Peyer's patch (tissue), 4 donors: ENCODE data around the gene IFT57.

Experiments
- POLR2A ChIP-seq, 2 donors: fragments of 450-650 bp; IDR thresholded peaks; one replicate each; pipeline ENCODE4 v1.5.1; 2017; ENCODE audit warnings: antibody characterized with exemption in 2 of 2, mild to moderate bottlenecking in 2 of 2, moderate library complexity in 2 of 2
- TF ChIP-seq, protein P1 (sequence below), 6 experiments: fragments of 450-650 bp in 4 of 6; fragments of 200-600 bp in 2 of 6; sonication (generic) in 1 of 6; IDR thresholded peaks; one replicate each; pipeline ENCODE4 v1.5.1; 2017 to 2019; ENCODE audit warnings: antibody characterized with exemption in 6 of 6, mild to moderate bottlenecking in 3 of 6, moderate library complexity in 1 of 6

DNA sequence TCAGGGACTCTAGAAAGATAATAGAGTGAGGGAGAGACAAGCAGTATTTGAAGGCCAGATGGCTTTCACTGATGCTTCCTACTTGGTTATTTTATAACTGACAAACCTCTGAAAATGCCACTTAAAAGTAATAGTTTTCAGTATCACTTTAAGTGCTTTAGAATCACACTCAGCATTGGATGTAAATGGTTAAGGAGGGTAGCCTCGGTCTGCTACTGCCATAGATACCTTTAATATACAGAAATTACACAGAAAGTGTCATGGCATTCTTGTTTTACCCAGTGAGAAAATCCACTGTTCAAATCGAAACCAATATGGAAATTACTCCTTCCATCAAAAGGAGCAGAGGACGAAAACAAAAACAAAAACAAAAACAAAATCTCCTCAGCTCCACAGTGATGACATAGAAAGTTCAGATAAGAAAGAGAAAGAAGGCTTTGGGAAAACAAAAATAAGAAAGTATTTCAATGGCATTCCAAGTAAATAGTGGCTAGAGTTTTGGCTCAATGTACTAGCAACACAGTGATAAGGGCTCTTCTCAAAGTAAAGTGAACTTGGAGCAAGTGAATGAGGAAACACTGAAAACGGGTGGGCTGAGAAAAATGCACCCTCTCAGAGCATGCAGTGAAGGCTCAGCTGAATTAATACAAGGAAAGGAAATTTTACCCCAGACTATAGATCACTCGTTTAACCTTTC lies 88.2 kb downstream of the IFT57 start:
- TF ChIP-seq POLR2A (IDR thresholded peaks at IDR 0.05), result no peak
- TF ChIP-seq, protein P1, sequence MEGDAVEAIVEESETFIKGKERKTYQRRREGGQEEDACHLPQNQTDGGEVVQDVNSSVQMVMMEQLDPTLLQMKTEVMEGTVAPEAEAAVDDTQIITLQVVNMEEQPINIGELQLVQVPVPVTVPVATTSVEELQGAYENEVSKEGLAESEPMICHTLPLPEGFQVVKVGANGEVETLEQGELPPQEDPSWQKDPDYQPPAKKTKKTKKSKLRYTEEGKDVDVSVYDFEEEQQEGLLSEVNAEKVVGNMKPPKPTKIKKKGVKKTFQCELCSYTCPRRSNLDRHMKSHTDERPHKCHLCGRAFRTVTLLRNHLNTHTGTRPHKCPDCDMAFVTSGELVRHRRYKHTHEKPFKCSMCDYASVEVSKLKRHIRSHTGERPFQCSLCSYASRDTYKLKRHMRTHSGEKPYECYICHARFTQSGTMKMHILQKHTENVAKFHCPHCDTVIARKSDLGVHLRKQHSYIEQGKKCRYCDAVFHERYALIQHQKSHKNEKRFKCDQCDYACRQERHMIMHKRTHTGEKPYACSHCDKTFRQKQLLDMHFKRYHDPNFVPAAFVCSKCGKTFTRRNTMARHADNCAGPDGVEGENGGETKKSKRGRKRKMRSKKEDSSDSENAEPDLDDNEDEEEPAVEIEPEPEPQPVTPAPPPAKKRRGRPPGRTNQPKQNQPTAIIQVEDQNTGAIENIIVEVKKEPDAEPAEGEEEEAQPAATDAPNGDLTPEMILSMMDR (IDR thresholded peaks at IDR 0.05), result no peak
